NCI-H82 treated with DMSO at 0.1 percent for 48 hours (cell line): ENCODE results near the gene MPIG6B.
A peak's percentile ranks its signal among the peaks of the same experiment; 100 is the strongest.
"Not testable (repeated sequence)": the region's sequence is repeated elsewhere in the genome, so short reads cannot be mapped to it uniquely, and the experiment has no call there.

ENCODE experiments used
- DNase-seq: peaks from one replicate; lab custom pipeline; 2025; ENCODE audit not compliant: unreplicated experiment; lab: John Stamatoyannopoulos, UW

The MPIG6B gene

DNA sequence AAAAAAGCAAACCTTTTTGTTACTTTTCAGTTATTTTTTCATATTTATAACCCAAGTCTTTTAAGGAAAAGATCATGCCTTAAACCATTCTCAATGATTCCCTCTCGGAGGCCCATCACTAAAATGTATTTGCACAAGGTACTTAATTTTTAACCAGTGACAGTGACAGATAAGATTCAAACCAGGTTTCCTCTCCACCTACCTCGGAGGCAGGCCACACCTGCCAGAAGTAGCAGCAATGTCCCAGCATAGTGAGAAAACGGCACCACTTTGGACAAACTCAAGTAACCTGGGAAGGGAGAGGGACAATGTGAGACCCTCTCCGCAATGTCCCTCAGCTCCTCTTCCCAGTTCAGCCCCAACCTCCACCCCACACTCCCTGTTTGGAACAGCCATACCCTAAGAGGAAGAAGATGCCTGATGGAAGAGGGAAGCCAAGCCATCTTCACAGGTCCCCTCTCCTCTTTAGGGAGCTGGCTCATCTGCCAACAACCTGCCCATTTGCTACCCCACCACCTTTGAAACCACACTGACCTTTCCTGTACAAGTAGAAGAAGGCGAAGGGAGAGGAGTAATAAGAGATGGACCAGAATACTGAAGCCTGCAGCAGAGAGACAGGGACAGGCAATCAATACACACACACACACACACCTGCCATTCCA lies 22.3 kb upstream of the MPIG6B start:
- DNase-seq: no peak

- no peak for DNase-seq
These were observed 21.3 kb upstream of the MPIG6B start for GRCh38 chr6:31701666-31702404.

- DNase-seq: no peak
These were observed 20.8 kb upstream of the MPIG6B start for GRCh38 chr6:31702405-31702818.

DNA sequence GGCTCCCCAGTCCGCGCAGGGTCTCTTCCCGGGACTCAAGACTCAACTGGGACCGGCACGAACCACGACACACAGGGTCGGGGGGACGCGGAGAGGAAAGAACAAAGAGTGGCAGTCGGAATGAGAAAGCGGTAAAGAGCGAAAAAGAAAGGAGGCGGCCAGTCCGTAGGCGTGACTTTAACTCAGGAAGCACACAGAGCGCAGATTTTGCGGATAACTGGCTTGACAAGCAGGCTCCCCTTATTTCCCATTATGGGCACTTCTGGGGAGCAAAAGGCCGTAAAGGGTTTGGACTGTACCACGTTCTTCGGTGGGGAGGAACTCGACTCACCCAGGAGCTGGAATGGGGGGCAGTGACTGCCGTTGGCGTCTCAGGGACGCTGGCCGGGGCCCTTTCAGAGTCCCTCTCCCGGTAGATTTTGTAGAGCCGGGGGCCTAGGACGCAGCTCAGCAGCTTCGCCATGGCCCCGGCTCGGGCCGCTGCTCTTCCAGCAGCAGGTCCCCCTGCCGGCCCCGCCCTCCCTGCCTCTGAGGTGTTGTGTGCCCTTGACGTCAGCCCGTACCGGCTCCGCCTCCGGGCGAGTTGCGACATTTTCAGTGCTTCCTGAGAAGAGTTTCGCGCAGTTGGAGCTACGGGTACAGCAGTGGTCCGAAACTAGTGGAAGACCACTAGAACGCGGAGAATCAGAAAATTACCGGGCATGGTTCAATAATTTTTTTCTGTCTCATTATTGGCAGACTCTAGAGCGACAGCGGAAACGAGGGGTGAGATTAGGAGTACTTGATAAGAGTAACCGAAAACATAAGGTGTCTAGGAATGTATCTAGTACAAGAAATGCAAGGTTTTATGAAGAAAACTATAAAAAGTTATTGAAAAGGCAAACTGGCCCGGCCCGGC lies 20.1 kb upstream of the MPIG6B start, which contains the start of gene ABHD16A:
Gene ABHD16A, minus strand, starts transcription at position 506 of the 898 bp plus-strand sequence. Its CDS starts 43 bp downstream, at position 463.
- DNase-seq: peak; percentile 89

DNA sequence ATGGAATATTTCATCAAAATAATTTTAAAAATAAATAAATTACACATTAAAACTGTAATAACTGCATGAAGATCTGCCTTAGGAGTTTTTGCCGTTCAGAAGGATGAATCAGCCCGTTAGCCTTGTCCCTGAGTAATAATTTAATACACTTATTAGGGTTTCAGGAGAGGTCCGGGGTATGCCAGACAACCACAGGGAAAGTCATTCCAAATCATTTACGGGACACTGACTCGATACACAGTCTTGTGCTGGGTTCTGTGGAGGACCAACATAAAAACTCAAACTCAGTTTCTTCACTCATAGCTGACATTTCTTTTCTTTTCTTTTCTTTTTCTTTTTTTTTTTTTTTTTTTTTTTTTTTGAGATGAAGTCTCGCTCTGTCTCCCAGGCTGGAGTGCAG lies 17.2 kb upstream of the MPIG6B start:
- no peak for DNase-seq

GRCh38 chr6:31706599-31706998 lies 16.6 kb upstream of the MPIG6B start, which contains the start of gene LY6G6F:
LY6G6F (plus strand) TSS chr6:31706866; CDS start chr6:31706907, 41 bp downstream.
- DNase-seq: no peak

DNA sequence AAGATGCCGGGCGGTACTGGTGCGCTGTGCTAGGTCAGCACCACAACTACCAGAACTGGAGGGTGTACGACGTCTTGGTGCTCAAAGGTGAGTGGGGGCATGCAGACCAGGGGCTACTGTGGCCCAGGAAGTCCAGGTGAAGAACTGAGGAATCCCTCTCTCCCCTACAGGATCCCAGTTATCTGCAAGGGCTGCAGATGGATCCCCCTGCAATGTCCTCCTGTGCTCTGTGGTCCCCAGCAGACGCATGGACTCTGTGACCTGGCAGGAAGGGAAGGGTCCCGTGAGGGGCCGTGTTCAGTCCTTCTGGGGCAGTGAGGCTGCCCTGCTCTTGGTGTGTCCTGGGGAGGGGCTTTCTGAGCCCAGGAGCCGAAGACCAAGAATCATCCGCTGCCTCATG lies 15.5 kb upstream of the MPIG6B start:
- DNase-seq: no peak

- no peak for DNase-seq
These were observed 14.9 kb upstream of the MPIG6B start for GRCh38 chr6:31708224-31708623.

DNA sequence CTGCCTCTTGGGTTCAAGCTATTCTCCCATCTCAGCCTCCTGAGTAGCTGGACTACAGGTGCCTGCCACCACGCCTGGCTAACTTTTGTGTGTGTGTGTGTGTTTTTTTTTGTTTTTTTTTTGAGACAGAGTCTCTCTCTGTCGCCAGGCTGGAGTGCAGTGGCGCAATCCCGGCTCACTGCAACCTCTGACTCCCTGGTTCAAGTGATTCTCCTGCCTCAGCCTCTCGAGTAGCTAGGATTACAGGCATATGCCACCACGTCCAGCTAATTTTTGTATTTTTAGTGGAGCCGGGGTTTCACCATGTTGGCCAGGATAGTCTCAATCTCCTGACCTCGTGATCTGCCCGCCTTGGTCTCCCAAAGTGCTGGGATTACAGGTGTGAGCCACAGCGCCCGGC lies 14.0 kb upstream of the MPIG6B start:
- DNase-seq: not testable (repeated sequence)

DNA sequence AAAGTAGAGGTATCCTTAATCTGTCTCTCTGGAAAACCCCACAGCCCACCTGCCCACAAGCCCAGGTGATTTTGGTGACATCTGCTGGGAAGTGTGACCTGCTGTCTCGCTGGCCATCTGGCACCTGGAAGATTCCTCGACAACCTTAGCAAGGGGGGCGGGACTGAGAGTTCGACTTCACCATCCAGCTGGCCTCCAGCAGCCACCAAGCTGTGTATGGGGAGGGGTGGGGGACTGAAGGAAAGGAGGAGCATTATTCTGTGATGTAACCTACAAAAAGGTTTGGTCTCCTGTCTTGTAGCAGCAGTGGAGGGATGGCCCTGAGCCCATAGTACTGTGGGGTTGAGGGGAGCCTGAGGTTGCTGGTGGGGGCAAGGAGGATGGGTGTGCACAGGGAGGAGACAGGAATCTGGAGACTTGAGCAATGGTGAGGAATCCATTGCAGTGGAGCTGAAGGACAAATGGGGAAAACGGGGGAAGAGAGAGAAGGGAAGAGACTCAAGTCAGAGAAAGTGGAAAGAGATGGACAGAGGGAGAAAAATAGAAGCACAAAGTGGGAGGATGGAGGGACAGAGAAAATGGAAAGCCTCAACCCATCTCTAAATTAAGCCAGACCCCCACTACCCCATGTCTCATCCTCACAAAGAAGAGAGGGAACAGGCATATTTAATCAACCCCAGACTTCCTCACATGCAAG lies 12.5 kb upstream of the MPIG6B start:
- no peak for DNase-seq

GRCh38 chr6:31711233-31711632 lies 11.9 kb upstream of the MPIG6B start:
- DNase-seq: no peak

GRCh38 chr6:31712296-31712695 lies 10.9 kb upstream of the MPIG6B start:
- no peak for DNase-seq

- DNase-seq: no peak
These were observed 9.7 kb upstream of the MPIG6B start for GRCh38 chr6:31713465-31713864.

- no peak for DNase-seq
These were observed 9.0 kb upstream of the MPIG6B start for GRCh38 chr6:31713991-31714684.

GRCh38 chr6:31715022-31715958 lies 7.9 kb upstream of the MPIG6B start, which contains the start of gene LY6G6D:
LY6G6D (plus strand) TSS chr6:31715348; CDS start chr6:31715356, 8 bp downstream.
- no peak for DNase-seq

- no peak for DNase-seq
These were observed 5.5 kb upstream of the MPIG6B start for GRCh38 chr6:31717499-31718222.

GRCh38 chr6:31718265-31718664 lies 4.9 kb upstream of the MPIG6B start:
- no peak for DNase-seq

DNA sequence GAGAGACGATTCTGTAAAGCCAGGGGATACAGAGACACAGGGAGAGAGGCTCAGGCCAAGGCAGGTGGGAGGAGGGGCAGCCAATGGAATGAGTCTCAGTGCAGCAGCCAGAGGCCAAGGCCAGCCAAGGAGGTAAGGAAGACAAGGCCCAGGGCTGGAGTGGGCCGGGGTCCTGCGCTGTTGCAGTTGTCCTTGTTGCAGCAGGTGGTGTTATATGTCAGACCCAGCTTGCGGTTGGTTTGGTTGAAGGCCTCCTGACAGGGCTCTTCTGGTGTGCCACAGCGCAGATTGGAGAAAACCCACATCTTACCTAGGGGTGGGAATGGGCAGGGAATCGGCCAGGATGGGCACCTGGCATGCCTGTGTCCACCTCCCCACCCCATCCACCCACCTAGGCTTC lies 4.2 kb upstream of the MPIG6B start:
- DNase-seq: no peak
